Muscle of leg (tissue), 11 donors: ENCODE measurements around the gene UNC79. TPM values are rescaled to one million over a fixed set of nuclear protein-coding genes. Genes with fewer than 3 reads are reported as not detected.

Experiments used
- DNase-seq: peaks from one replicate; pipeline ENCODE4 v3.0.0; 2013
- H3K27ac ChIP-seq: one replicate; pipeline ENCODE4 v1.5.1; 2013; ENCODE audit warnings: mild to moderate bottlenecking, low read length, control low read depth
- H3K27me3 ChIP-seq: one replicate; pipeline ENCODE4 v1.6.1; 2013; ENCODE audit warnings: low read length; ENCODE audit not compliant: control insufficient read depth, insufficient read depth
- H3K36me3 ChIP-seq: one replicate; pipeline ENCODE4 v1.6.1; 2013; ENCODE audit warnings: low read length; ENCODE audit not compliant: control insufficient read depth, insufficient read depth
- H3K4me1 ChIP-seq: one replicate; pipeline ENCODE4 v1.6.1; 2013; ENCODE audit warnings: low read length; ENCODE audit not compliant: control insufficient read depth, insufficient read depth
- H3K4me3 ChIP-seq: one replicate; pipeline ENCODE4 v1.5.1; 2013; ENCODE audit warnings: low read length, control low read depth
- H3K9me3 ChIP-seq: replicated peaks from 2 replicates; pipeline ENCODE4 v1.6.1; 2013; ENCODE audit warnings: low read depth, low read length; ENCODE audit not compliant: control insufficient read depth
- WGBS: methylation state at CpG from one replicate; pipeline ENCODE4 v1.1.5; 2013; ENCODE audit warnings: missing lambda C conversion rate; ENCODE audit not compliant: insufficient coverage; 5-methylcytosine and 5-hydroxymethylcytosine counted together
- polyA plus RNA-seq, 8 donors: library from polyadenylated mRNA; unstranded; fragments of 120-200 nt; gene quantifications; one replicate each; pipeline versions ENCODE4 v1.2.1 to v1.2.3, GENCODE V29; 2013; ENCODE audit warnings: inconsistent platforms in 1 of 8, low replicate concordance in 1 of 8; ENCODE audit not compliant: insufficient read length in 8 of 8, insufficient read depth in 1 of 8
- total RNA-seq: library from RNA; stranded (reverse); fragments of 120-200 nt; gene quantifications from one replicate; pipeline ENCODE4 v1.2.4, GENCODE V29; 2013

UNC79 gene
- total and polyA plus RNA-seq, 9 donors: 0.24 to 0.60 (median 0.33) TPM

- peak; percentile 32 for DNase-seq
- no peaks in the 10 kb centered on the region for H3K27me3 ChIP-seq
- H3K4me3 ChIP-seq: no peak overlapping the region
- H3K27ac ChIP-seq: no peak overlapping the region
- peaks cover 13% of the 10 kb centered on the region for H3K4me1 ChIP-seq
- 74% methylated on average over 3 of the region's 4 CpGs for WGBS
- H3K9me3 ChIP-seq: no peaks in the 10 kb centered on the region
- no peaks in the 10 kb centered on the region for H3K36me3 ChIP-seq
Observed at GRCh38 chr14:93752980-93753561, 322.3 kb downstream of the UNC79 start.

GRCh38 chr14:93753647-93754046, 322.9 kb downstream of the UNC79 start:
- H3K36me3 ChIP-seq: no peaks in the 10 kb centered on the region
- no peak for DNase-seq
- H3K27ac ChIP-seq: no peak overlapping the region
- no peaks in the 10 kb centered on the region for H3K27me3 ChIP-seq
- peaks cover 15% of the 10 kb centered on the region for H3K4me1 ChIP-seq
- WGBS: 95% methylated on average over 8 of the region's 8 CpGs
- H3K4me3 ChIP-seq: no peak overlapping the region
- H3K9me3 ChIP-seq: no peaks in the 10 kb centered on the region

- WGBS: 86% methylated on average over 5 of the region's 12 CpGs
- no peaks in the 10 kb centered on the region for H3K9me3 ChIP-seq
- no peak overlapping the region for H3K4me3 ChIP-seq
- no peak for DNase-seq
- H3K27ac ChIP-seq: no peak overlapping the region
- H3K4me1 ChIP-seq: peaks cover 40% of the 10 kb centered on the region
- H3K27me3 ChIP-seq: no peaks in the 10 kb centered on the region
- H3K36me3 ChIP-seq: no peaks in the 10 kb centered on the region
Observed at GRCh38 chr14:93757206-93757605, 326.5 kb downstream of the UNC79 start.

Other genes with a start within 250 kb of the UNC79 start
- 27.0 TPM for gene MOAP1, start 246.0 kb upstream of the UNC79 start, total RNA-seq
- gene MOAP1, start 246.0 kb upstream of the UNC79 start, polyA plus RNA-seq: 10 to 100 TPM; 21.0 to 23.8 (median 22.8) TPM
- 12.1 TPM for gene LYSET, start 245.6 kb upstream of the UNC79 start, total RNA-seq
- gene LYSET, start 245.6 kb upstream of the UNC79 start, polyA plus RNA-seq: 10 to 100 TPM; 13.9 to 19.2 (median 16.3) TPM
- 10.8 TPM for gene GON7, start 223.9 kb upstream of the UNC79 start, total RNA-seq
- 10 to 100 TPM in 3 of 8 donors, 1 to 10 TPM in 5; 8.6 to 12.5 (median 9.4) TPM for gene GON7, start 223.9 kb upstream of the UNC79 start, polyA plus RNA-seq
- 20.6 TPM for gene UBR7, start 223.7 kb upstream of the UNC79 start, total RNA-seq
- gene UBR7, start 223.7 kb upstream of the UNC79 start, polyA plus RNA-seq: 10 to 100 TPM; 23.2 to 29.5 (median 25.7) TPM
- gene BTBD7, start 97.9 kb upstream of the UNC79 start, total RNA-seq: 18.9 TPM
- 10 to 100 TPM; 17.2 to 27.2 (median 20.6) TPM for gene BTBD7, start 97.9 kb upstream of the UNC79 start, polyA plus RNA-seq
- not detected for gene COX8C, start 83.8 kb upstream of the UNC79 start, total RNA-seq
- gene COX8C, start 83.8 kb upstream of the UNC79 start, polyA plus RNA-seq: under 1 TPM in 4 of 8 donors, not detected in 4; 0.23 to 0.74 (median 0.34) TPM